Parathyroid adenoma (tissue), 2 donors: ENCODE measurements around the gene PITX1.

Experiments used
- H2AFZ ChIP-seq: fragments of 300-600 bp; sonication (generic); one replicate; pipeline ENCODE4 v1.7.0; 2017; ENCODE audit warnings: antibody characterized with exemption, mild to moderate bottlenecking
- H3K27ac ChIP-seq: fragments of 300-600 bp; sonication (generic); one replicate; pipeline ENCODE4 v1.7.0; 2017
- H3K27me3 ChIP-seq: fragments of 300-600 bp; sonication (generic); one replicate; pipeline ENCODE4 v1.7.0; 2017; ENCODE audit warnings: low read length; ENCODE audit not compliant: control insufficient read depth, insufficient read depth
- H3K36me3 ChIP-seq: fragments of 300-600 bp; sonication (generic); one replicate; pipeline ENCODE4 v1.7.0; 2017; ENCODE audit warnings: low read length; ENCODE audit not compliant: control insufficient read depth, insufficient read depth
- H3K4me1 ChIP-seq: fragments of 300-600 bp; sonication (generic); one replicate; pipeline ENCODE4 v1.7.0; 2017; ENCODE audit warnings: control low read depth
- H3K4me2 ChIP-seq: fragments of 300-600 bp; sonication (generic); one replicate; pipeline ENCODE4 v1.7.0; 2017; ENCODE audit warnings: low read length
- H3K4me3 ChIP-seq: fragments of 300-600 bp; sonication (generic); one replicate; pipeline ENCODE4 v1.7.0; 2017; ENCODE audit warnings: low read depth, low read length
- H3K79me2 ChIP-seq: fragments of 300-600 bp; sonication (generic); one replicate; pipeline ENCODE4 v1.7.0; 2017; ENCODE audit warnings: control low read depth
- H3K9ac ChIP-seq: fragments of 300-600 bp; sonication (generic); one replicate; pipeline ENCODE4 v1.7.0; 2017; ENCODE audit warnings: mild to moderate bottlenecking
- H3K9me3 ChIP-seq: fragments of 300-600 bp; sonication (generic); one replicate; pipeline ENCODE4 v1.7.0; 2017; ENCODE audit warnings: low read length; ENCODE audit not compliant: control insufficient read depth
- CTCF ChIP-seq: fragments of 300-600 bp; sonication (generic); IDR thresholded peaks from one replicate; pipeline ENCODE4 v1.7.0; 2017; ENCODE audit warnings: antibody characterized with exemption, mild to moderate bottlenecking
- donor health status: primary hyperparathyroidism.

Gene PITX1

GRCh38 chr5:135052511-135053145, 18.6 kb upstream of the PITX1 start:
- Histone ChIP-seq H3K9ac (no peak overlapping the region), H3K4me3 (no peak overlapping the region), H2AFZ (no peak overlapping the region), H3K27ac (no peak overlapping the region), H3K79me2 (no peaks in the 10 kb centered on the region), H3K9me3 (no peaks in the 10 kb centered on the region), H3K4me1 (no peaks in the 10 kb centered on the region), H3K27me3 (peaks cover 5% of the 10 kb centered on the region), H3K36me3 (no peaks in the 10 kb centered on the region), H3K4me2 (no peak overlapping the region)
- TF ChIP-seq CTCF, result no peak

GRCh38 chr5:135051872-135052271, 17.8 kb upstream of the PITX1 start:
- H3K27ac ChIP-seq, result no peak overlapping the region
- H3K79me2 ChIP-seq, result no peaks in the 10 kb centered on the region
- no peak overlapping the region for H3K9ac ChIP-seq
- H3K4me1 ChIP-seq, result no peaks in the 10 kb centered on the region
- TF ChIP-seq CTCF, result no peak
- no peaks in the 10 kb centered on the region for H3K36me3 ChIP-seq
- no peak overlapping the region for H3K4me2 ChIP-seq
- H3K27me3 ChIP-seq, result peaks cover 5% of the 10 kb centered on the region
- no peak overlapping the region for H3K4me3 ChIP-seq
- no peak overlapping the region for H2AFZ ChIP-seq
- H3K9me3 ChIP-seq, result no peaks in the 10 kb centered on the region

GRCh38 chr5:135051399-135051798, 17.4 kb upstream of the PITX1 start:
- no peak for TF ChIP-seq CTCF
- Histone ChIP-seq H3K4me2 (no peak overlapping the region), H3K79me2 (no peaks in the 10 kb centered on the region), H3K36me3 (no peaks in the 10 kb centered on the region), H3K27me3 (peaks cover 5% of the 10 kb centered on the region), H3K9me3 (no peaks in the 10 kb centered on the region), H3K27ac (no peak overlapping the region), H3K4me1 (no peaks in the 10 kb centered on the region), H3K4me3 (no peak overlapping the region), H3K9ac (no peak overlapping the region), H2AFZ (no peak overlapping the region)

- Histone ChIP-seq H3K36me3 (no peaks in the 10 kb centered on the region), H3K9me3 (no peaks in the 10 kb centered on the region), H2AFZ (peak overlapping the region; percentile 28), H3K27ac (no peak overlapping the region), H3K9ac (no peak overlapping the region), H3K4me1 (no peaks in the 10 kb centered on the region), H3K79me2 (no peaks in the 10 kb centered on the region), H3K27me3 (peaks cover 5% of the 10 kb centered on the region), H3K4me3 (no peak overlapping the region), H3K4me2 (no peak overlapping the region)
- TF ChIP-seq CTCF, result no peak
These were observed 16.3 kb upstream of the PITX1 start for GRCh38 chr5:135050244-135050767.

- Histone ChIP-seq H3K79me2 (no peaks in the 10 kb centered on the region), H3K4me1 (no peaks in the 10 kb centered on the region), H2AFZ (no peak overlapping the region), H3K9me3 (no peaks in the 10 kb centered on the region), H3K9ac (no peak overlapping the region), H3K36me3 (no peaks in the 10 kb centered on the region), H3K27me3 (peaks cover 5% of the 10 kb centered on the region), H3K27ac (no peak overlapping the region), H3K4me3 (no peak overlapping the region), H3K4me2 (no peak overlapping the region)
- no peak for TF ChIP-seq CTCF
These were observed 14.9 kb upstream of the PITX1 start for GRCh38 chr5:135048930-135049329.
